Fibroblast of skin of right quadriceps (primary cell): Measurements from ENCODE around the gene BCKDK.
A peak's percentile ranks its signal among the peaks of the same experiment; 100 is the strongest.
"Not testable (repeated sequence)": the region's sequence is repeated elsewhere in the genome, so short reads cannot be mapped to it uniquely, and the experiment has no call there.

Source experiments
- DNase-seq: peaks from one replicate; pipeline ENCODE4 v3.0.0-alpha.2; 2013

BCKDK gene

DNA sequence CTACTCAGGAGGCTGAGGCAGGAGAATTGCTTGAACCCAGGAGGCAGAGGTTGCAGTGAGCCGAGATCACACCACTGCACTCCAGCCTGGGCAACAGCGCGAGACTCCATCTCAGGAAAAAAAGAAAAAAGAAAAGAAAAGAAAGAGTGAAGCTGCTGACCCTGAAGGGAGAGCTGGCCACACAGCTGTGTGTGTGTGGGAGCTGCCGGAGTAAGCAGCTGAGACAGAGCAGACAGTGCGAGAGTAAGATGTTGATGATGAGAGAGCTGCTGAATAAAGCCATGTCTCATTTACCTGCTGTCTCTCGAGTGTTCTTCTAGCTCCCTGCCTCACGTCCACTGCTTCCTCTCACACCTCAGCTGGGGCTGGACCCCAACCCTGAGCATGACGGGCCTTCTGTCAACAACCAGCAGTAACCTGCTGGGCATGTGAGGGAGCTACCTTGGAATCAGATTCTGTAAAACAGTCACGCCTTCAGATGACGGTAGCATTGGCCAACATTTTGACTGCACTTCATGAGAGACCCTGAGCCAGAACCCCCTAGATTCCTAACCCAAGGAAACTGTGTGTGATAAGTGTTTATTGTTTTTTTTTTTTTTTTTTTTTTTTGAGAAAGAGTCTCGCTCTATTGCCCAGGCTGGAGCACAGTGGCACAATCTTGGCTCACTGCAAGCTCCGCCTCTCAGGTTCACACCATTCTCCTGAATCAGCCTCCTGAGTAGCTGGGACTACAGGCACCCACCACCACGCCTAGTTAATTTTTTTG, 7.1 kb upstream of the BCKDK start:
- DNase-seq = not testable (repeated sequence)

- DNase-seq = peak; percentile 47
These were observed 2.4 kb upstream of the BCKDK start for GRCh38 chr16:31105677-31106213.

GRCh38 chr16:31106509-31107464, 1.4 kb upstream of the BCKDK start:
- DNase-seq = no peak

GRCh38 chr16:31107465-31107867, 720 bp upstream of the BCKDK start:
- no peak for DNase-seq

DNA sequence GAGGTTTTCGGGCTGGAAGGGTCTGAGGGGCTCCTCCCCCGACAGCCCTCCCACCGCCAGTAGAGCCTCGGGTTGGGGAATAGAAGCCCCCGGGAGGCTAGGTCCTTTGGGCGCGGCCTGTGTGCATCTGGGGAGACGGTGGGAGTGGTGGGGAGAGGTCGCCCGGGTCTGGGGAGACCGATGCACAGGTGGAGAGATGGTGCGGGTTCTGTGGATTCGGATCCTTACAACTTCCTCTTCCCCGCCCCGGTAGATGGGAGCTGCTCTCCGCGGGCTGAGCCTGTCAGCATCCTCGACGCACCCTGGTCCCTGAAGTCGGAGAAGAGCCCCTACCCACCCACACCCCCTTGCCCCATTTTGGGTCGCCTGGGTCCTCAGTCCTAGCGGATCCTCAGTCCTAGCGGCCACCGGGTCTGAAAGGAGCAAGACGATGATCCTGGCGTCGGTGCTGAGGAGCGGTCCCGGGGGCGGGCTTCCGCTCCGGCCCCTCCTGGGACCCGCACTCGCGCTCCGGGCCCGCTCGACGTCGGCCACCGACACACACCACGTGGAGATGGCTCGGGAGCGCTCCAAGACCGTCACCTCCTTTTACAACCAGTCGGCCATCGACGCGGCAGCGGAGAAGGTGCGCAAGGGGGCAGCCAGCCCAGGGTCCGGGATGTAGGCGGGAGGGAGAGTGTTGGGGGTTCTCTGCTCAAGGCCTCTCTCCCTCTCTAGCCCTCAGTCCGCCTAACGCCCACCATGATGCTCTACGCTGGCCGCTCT, 790 bp downstream of the BCKDK start:
- DNase-seq = no peak

DNA sequence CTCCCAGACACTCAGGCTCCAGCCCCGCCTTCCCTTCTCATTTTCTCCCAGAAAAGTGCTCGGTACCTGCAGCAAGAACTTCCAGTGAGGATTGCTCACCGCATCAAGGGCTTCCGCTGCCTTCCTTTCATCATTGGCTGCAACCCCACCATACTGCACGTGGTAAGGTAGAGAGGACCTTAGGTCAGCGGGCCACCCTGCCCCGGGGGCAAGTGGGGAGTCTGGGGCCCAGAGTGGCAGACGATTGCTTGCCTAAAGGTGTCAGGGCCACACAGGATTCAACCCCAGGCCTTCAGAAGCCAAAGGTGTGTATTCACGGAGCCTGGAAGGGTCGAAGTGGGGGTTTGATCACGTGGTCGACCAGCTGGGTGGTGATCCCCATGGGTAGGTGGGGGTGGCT, 1.4 kb downstream of the BCKDK start:
- DNase-seq = no peak

- DNase-seq = no peak
These were observed 2.2 kb downstream of the BCKDK start for GRCh38 chr16:31110106-31111034.

DNA sequence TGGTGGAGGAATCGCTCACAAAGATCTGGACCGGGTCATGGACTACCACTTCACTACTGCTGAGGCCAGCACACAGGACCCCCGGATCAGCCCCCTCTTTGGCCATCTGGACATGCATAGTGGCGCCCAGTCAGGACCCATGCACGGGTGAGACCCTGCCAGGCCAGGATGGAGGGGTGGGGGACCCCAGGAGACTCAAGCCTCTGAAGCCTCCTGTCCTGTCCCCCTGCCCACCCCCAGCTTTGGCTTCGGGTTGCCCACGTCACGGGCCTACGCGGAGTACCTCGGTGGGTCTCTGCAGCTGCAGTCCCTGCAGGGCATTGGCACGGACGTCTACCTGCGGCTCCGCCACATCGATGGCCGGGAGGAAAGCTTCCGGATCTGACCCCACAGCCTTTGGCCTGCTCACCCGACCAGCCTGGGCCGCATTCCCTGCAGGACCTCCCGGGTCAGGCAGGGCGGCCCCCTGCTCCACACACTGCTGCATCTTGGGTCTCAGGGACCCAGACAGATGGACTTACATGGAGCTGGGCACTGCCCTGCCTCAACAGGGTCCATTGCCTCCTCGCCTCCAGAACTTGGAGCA, 3.8 kb downstream of the BCKDK start:
- DNase-seq = no peak

DNA sequence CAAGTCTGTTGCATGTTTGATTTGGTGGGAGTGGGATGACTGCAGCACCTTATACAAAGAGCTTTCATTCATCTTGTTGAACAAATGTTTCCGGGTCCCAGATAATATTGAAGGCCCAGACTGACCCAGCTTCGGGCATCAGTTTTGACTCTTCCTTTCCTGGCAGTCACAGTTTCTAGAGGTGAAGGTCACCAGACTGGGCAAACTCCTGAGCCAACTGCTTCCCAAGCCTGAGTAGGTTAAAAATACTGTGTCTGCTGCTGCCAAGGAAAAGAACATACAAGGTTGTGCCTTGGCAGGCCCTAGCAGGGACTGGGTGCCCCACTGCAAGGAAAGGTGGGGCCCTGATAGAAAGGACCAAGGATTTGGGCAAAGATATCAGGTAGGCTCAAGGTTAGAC, 4.5 kb downstream of the BCKDK start:
- DNase-seq = no peak

- DNase-seq = no peak
These were observed 5.2 kb downstream of the BCKDK start for GRCh38 chr16:31113121-31114120.

GRCh38 chr16:31114468-31114867, 6.3 kb downstream of the BCKDK start:
- no peak for DNase-seq

DNA sequence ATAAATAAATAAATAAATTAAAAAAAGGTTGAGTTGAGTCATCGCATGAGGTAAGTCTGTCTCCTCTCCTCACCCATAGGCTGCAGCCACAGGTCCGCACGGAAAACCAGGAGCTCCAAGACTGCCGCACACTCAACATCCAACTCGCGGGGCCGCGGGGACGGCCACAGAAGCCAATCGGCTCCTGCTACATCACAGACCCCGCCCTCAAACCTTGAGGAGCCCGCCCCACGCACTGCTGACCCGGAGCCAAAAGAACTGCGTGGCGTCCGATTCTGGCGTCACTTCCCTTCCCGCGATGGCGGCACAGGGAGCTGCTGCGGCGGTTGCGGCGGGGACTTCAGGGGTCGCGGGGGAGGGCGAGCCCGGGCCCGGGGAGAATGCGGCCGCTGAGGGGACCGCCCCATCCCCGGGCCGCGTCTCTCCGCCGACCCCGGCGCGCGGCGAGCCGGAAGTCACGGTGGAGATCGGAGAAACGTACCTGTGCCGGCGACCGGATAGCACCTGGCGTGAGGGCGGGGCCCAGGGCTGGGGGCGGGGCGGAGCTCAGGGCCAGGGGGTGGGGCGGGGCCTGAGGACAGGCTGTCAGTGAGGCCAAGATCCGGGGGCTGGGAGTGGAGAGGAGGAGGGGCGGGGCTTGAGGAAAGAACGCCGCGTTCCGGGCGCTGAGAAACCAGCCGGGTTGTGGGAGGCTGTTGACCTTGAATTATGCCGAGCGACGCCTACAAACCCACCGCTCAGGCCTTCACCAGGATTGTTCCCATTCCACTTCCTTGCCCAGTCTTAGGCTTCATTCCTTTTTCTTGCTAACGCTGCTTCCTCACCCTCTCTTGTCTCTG, 9.4 kb downstream of the BCKDK start, which contains the start of gene KAT8:
Gene KAT8, plus strand, starts transcription at position 281 of the 839 bp plus-strand sequence. Its CDS starts 18 bp downstream, at position 299.
- peak; percentile 98 for DNase-seq

GRCh38 chr16:31118223-31119155, 10.3 kb downstream of the BCKDK start:
- DNase-seq = peak; percentile 40

DNA sequence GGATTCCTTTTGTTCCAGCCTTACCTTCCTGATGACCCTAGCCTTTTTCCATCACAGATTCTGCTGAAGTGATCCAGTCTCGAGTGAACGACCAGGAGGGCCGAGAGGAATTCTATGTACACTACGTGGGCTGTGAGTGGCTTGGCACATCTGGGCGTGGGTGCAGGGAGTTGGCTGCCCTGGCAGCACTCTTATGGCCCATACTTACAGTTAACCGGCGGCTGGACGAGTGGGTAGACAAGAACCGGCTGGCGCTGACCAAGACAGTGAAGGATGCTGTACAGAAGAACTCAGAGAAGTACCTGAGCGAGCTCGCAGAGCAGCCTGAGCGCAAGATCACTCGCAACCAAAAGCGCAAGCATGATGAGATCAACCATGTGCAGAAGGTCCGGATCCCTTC, 11.9 kb downstream of the BCKDK start:
- DNase-seq = no peak

- DNase-seq = no peak
These were observed 17.7 kb downstream of the BCKDK start for GRCh38 chr16:31125844-31126243.

DNA sequence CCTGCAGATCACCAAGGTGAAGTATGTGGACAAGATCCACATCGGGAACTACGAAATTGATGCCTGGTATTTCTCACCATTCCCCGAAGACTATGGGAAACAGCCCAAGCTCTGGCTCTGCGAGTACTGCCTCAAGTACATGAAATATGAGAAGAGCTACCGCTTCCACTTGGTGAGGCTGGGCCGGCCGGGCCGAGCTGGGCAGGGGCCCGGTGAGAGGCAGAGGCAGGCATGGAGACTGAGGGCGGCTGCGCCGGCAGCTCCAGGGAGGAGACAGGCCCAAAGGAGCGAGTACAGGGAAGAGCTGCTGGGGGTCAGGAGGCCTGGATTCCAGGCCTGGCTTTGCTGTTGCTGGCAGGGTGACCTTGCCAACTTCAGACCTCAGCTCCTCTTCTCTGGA, 19.0 kb downstream of the BCKDK start:
- no peak for DNase-seq

DNA sequence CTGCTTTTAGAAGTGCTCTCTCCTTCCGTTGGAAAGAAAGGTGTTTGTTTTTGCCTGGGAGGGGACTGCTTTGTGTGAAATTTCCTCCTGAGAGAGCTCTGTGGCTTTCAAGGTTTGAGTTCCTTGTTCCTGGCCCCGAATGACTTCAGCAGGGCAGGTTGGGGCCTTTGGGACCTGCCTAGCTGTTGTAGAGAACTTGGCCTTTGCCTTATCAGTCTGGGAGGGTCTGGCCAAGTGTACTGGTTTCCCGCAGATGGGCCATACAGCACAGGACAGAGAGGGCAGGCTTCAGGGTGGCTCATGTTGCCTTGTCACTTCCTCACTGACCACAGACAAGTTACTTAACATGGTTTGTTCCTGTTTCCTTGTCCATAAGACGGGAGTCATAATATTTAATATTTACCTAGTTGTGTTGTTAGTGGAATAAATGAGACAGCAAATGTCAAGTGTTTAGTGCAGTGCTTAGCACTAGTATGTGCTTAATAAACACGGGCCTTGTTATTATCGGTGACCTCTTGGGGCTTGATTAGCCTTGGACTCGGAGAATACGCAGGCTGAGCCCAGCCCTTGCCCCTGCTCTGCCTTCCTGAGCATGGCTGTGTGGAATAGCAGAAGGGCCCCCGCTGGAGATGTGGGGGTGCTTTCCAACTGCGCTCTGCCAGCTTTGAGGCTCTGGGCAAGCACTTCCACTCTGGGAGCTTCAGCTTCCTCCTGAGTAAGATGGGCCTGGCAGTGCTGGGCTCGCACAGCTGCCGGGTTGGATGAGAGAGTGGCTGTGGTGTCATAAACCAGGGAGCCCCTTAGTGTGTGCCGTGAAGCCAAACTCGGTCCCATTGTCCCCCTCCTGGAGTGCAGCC, 20.8 kb downstream of the BCKDK start:
- DNase-seq = no peak
